GM13977 (cell line): ENCODE measurements around the gene NDEL1.

Source experiments
- DNase-seq: peaks from one replicate; pipeline ENCODE4 v3.0.0; 2012; ENCODE audit warnings: low spot score
- CTCF ChIP-seq: IDR thresholded peaks from 2 replicates; pipeline ENCODE4 v1.5.1; 2012; ENCODE audit warnings: mild to moderate bottlenecking, control low read depth; ENCODE audit not compliant: insufficient read depth; ENCODE audit errors: extremely low read depth, missing control alignments
- in situ Hi-C: fragments of 300-500 bp; cut with MboI; formaldehyde crosslinking; loops from one replicate; pipeline ENCODE4 v1.12.0; 2022; ENCODE audit warnings: low sequenced_read_pairs, low pct_unique_long_range_greater_than_20kb, mixed read lengths, inconsistent platforms; ENCODE audit not compliant: unreplicated experiment

Gene NDEL1

GRCh38 chr17:8476741-8477140 lies 41.1 kb downstream of the NDEL1 start:
- no peak for TF ChIP-seq CTCF
- in situ Hi-C loops, result no loop called here
- no peak for DNase-seq

- no peak for TF ChIP-seq CTCF
- no peak for DNase-seq
- in situ Hi-C loops, result no loop called here
Observed at GRCh38 chr17:8477171-8477570, 41.5 kb downstream of the NDEL1 start.

GRCh38 chr17:8477715-8478441 lies 42.2 kb downstream of the NDEL1 start:
- no peak for DNase-seq
- no peak for TF ChIP-seq CTCF
- in situ Hi-C loops, result no loop called here

GRCh38 chr17:8479431-8479947 lies 43.8 kb downstream of the NDEL1 start:
- no peak for TF ChIP-seq CTCF
- DNase-seq, result no peak
- in situ Hi-C loops, result no loop called here

- in situ Hi-C loops, result no loop called here
- DNase-seq, result no peak
- TF ChIP-seq CTCF, result no peak
Observed at GRCh38 chr17:8480011-8480976, 44.6 kb downstream of the NDEL1 start.

GRCh38 chr17:8481089-8481488 lies 45.4 kb downstream of the NDEL1 start:
- in situ Hi-C loops, result no loop called here
- DNase-seq, result no peak
- no peak for TF ChIP-seq CTCF
